ENCODE results near the gene CDH12. TPM values are rescaled to one million over a fixed set of nuclear protein-coding genes. Genes with fewer than 3 reads are reported as not detected.

CDH12 gene
- total and polyA plus RNA-seq, 10 of the 15 experiments (the other 5 are each of a cell fraction or from before 2014, with no cell fraction given), result 0.03 to 0.16 TPM; not detected in 8

- no TSS peak for BruUV-seq (replicated peaks)
- ChIA-PET RAD21 (ENCODE audit: unreplicated experiment) (no interaction called here), POLR2A (no interaction called here), SMC1A (ENCODE audit: uncharacterized antibody, unreplicated experiment) (no interaction called here), CTCF (no interaction called here)
- Histone ChIP-seq H3K79me2 (ENCODE audit: control insufficient read depth, insufficient read depth, low read length) (no peaks in the 10 kb centered on the region), H3K27ac (ENCODE audit: control insufficient read depth, insufficient read depth) (no peak overlapping the region), H2AFZ (ENCODE audit: control insufficient read depth, low read depth, low read length) (no peak overlapping the region), H3K4me2 (ENCODE audit: control insufficient read depth, insufficient read depth) (no peak overlapping the region), H3K36me3 (ENCODE audit: control insufficient read depth in 2 of 2, insufficient read depth in 2 of 2, low read length in 1 of 2) (no peaks in the 10 kb centered on the region), H3K4me3 (no peak overlapping the region), H3K4me1 (ENCODE audit: control insufficient read depth, insufficient read depth, low read length) (no peaks in the 10 kb centered on the region), H3K27me3 (replicated peaks in 1 of 2; ENCODE audit: control insufficient read depth in 2 of 2, insufficient read depth in 2 of 2, low read length in 1 of 2) (no peaks in the 10 kb centered on the region), H3K9me3 (replicated peaks; ENCODE audit: control insufficient read depth, insufficient read depth, low read length) (no peaks in the 10 kb centered on the region), H4K20me1 (ENCODE audit: control insufficient read depth, insufficient read depth) (no peaks in the 10 kb centered on the region), H3K9ac (ENCODE audit: control insufficient read depth, insufficient read depth, low read length) (no peak overlapping the region)
- DNase-seq (ENCODE audit: low read depth, low spot score) (no peak), ATAC-seq (no peak), FAIRE-seq (no peak)
- intact Hi-C loops (cut with micrococcal nuclease; ENCODE audit: unreplicated experiment) (no loop called here), in situ Hi-C loops (cut with MboI) (no loop called here)
- 17% methylated on average over 5 of the region's 5 CpGs for whole genome bisulfite sequencing (ENCODE audit: insufficient coverage, insufficient replicate concordance, low lambda C conversion rate, missing lambda C conversion rate)
- TF ChIP-seq SP1 (IDR thresholded peaks at IDR 0.05; ENCODE audit: low read depth, low read length) (no peak), PML (IDR thresholded peaks at IDR 0.05; ENCODE audit: low read length) (no peak), RCOR1 (conservative IDR thresholded peaks at IDR 0.05; ENCODE audit: low read depth, low read length) (no peak), IRF4 (IDR thresholded peaks at IDR 0.05; ENCODE audit: low read depth, low read length) (no peak), STAT3 (IDR thresholded peaks at IDR 0.05; ENCODE audit: low read depth, low read length) (no peak), TAF1 (IDR thresholded peaks at IDR 0.05; ENCODE audit: borderline replicate concordance, low read depth, low read length) (no peak), ATF3 (IDR thresholded peaks at IDR 0.05; ENCODE audit: borderline replicate concordance, extremely low read depth, low read depth, low read length) (no peak), MTA3 (IDR thresholded peaks at IDR 0.05; ENCODE audit: borderline replicate concordance, low read length) (no peak), IRF3 (IDR thresholded peaks at IDR 0.05) (no peak), BACH1 (IDR thresholded peaks at IDR 0.05; ENCODE audit: borderline replicate concordance) (no peak), POLR2A (IDR thresholded peaks at IDR 0.05; ENCODE audit: low read depth, low read length) (no peak), MAX (IDR thresholded peaks at IDR 0.05; ENCODE audit: low read depth, low read length) (no peak), KLF5 (IDR thresholded peaks at IDR 0.05; ENCODE audit: partially characterized antibody) (no peak)
- TF ChIP-seq, protein P1, sequence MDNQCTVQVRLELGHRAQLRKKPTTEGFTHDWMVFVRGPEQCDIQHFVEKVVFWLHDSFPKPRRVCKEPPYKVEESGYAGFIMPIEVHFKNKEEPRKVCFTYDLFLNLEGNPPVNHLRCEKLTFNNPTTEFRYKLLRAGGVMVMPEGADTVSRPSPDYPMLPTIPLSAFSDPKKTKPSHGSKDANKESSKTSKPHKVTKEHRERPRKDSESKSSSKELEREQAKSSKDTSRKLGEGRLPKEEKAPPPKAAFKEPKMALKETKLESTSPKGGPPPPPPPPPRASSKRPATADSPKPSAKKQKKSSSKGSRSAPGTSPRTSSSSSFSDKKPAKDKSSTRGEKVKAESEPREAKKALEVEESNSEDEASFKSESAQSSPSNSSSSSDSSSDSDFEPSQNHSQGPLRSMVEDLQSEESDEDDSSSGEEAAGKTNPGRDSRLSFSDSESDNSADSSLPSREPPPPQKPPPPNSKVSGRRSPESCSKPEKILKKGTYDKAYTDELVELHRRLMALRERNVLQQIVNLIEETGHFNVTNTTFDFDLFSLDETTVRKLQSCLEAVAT (IDR thresholded peaks at IDR 0.05), result no peak
- TF ChIP-seq, protein P2, sequence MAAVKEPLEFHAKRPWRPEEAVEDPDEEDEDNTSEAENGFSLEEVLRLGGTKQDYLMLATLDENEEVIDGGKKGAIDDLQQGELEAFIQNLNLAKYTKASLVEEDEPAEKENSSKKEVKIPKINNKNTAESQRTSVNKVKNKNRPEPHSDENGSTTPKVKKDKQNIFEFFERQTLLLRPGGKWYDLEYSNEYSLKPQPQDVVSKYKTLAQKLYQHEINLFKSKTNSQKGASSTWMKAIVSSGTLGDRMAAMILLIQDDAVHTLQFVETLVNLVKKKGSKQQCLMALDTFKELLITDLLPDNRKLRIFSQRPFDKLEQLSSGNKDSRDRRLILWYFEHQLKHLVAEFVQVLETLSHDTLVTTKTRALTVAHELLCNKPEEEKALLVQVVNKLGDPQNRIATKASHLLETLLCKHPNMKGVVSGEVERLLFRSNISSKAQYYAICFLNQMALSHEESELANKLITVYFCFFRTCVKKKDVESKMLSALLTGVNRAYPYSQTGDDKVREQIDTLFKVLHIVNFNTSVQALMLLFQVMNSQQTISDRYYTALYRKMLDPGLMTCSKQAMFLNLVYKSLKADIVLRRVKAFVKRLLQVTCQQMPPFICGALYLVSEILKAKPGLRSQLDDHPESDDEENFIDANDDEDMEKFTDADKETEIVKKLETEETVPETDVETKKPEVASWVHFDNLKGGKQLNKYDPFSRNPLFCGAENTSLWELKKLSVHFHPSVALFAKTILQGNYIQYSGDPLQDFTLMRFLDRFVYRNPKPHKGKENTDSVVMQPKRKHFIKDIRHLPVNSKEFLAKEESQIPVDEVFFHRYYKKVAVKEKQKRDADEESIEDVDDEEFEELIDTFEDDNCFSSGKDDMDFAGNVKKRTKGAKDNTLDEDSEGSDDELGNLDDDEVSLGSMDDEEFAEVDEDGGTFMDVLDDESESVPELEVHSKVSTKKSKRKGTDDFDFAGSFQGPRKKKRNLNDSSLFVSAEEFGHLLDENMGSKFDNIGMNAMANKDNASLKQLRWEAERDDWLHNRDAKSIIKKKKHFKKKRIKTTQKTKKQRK (IDR thresholded peaks at IDR 0.05; ENCODE audit: low read depth, low read length), result no peak
- TF ChIP-seq, protein P3, sequence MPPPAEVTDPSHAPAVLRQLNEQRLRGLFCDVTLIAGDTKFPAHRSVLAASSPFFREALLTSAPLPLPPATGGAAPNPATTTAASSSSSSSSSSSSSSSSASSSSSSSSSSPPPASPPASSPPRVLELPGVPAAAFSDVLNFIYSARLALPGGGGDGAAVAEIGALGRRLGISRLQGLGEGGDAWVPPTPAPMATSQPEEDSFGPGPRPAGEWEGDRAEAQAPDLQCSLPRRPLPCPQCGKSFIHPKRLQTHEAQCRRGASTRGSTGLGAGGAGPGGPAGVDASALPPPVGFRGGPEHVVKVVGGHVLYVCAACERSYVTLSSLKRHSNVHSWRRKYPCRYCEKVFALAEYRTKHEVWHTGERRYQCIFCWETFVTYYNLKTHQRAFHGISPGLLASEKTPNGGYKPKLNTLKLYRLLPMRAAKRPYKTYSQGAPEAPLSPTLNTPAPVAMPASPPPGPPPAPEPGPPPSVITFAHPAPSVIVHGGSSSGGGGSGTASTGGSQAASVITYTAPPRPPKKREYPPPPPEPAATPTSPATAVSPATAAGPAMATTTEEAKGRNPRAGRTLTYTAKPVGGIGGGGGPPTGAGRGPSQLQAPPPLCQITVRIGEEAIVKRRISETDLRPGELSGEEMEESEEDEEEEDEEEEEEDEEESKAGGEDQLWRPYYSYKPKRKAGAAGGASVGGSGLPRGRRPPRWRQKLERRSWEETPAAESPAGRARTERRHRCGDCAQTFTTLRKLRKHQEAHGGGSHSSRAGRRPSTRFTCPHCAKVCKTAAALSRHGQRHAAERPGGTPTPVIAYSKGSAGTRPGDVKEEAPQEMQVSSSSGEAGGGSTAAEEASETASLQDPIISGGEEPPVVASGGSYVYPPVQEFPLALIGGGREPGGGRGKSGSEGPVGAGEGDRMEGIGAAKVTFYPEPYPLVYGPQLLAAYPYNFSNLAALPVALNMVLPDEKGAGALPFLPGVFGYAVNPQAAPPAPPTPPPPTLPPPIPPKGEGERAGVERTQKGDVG (CRISPR knock-in tag; IDR thresholded peaks at IDR 0.05), result no peak
These were observed 43.0 kb upstream of the CDH12 start for GRCh38 chr5:22896152-22896551.

Data from GM12878 (cell line).